Testis (tissue), 3 donors: ENCODE results near the gene SDHA. TPM values are rescaled to one million over a fixed set of nuclear protein-coding genes. Genes with fewer than 3 reads are reported as not detected.

ENCODE experiments used
- DNase-seq: peaks from one replicate; pipeline ENCODE4 v3.0.0-alpha.2; 2019
- H3K27ac ChIP-seq, 2 donors: fragments of 200-600 bp; sonication (generic); one replicate each; pipeline ENCODE4 v1.5.1; 2019
- H3K27me3 ChIP-seq: fragments of 200-600 bp; sonication (generic); one replicate; pipeline ENCODE4 v1.5.1; 2019
- H3K36me3 ChIP-seq: fragments of 200-600 bp; sonication (generic); one replicate; pipeline ENCODE4 v1.5.1; 2017; ENCODE audit warnings: low read depth; ENCODE audit errors: missing control alignments
- H3K4me1 ChIP-seq: fragments of 200-600 bp; sonication (generic); one replicate; pipeline ENCODE4 v1.5.1; 2019
- H3K4me3 ChIP-seq, 2 donors: fragments of 200-600 bp; sonication (generic); one replicate each; pipeline ENCODE4 v1.5.1; 2017 to 2019
- H3K9me3 ChIP-seq: fragments of 200-600 bp; sonication (generic); one replicate; pipeline ENCODE4 v1.5.1; 2017
- CTCF ChIP-seq, 3 experiments: fragments of 450-650 bp in 2 of 3; fragments of 200-600 bp in 1 of 3; sonication (generic) in 1 of 3; IDR thresholded peaks; one replicate each; pipeline ENCODE4 v1.5.1; 2016 to 2019; ENCODE audit warnings: antibody characterized with exemption in 3 of 3, mild to moderate bottlenecking in 2 of 3, moderate library complexity in 1 of 3
- POLR2A ChIP-seq: fragments of 450-650 bp; IDR thresholded peaks from one replicate; pipeline ENCODE4 v1.6.1; 2017; ENCODE audit warnings: antibody characterized with exemption, mild to moderate bottlenecking, moderate library complexity
- WGBS, 2 donors: methylation state at CpG; one replicate each; pipeline ENCODE4 v1.1.5; 2018; 5-methylcytosine and 5-hydroxymethylcytosine counted together
- intact Hi-C: fragments of 100-400 bp; cut with DNase I; formaldehyde crosslinking; loops from one replicate; pipeline ENCODE4 v1.15.1; 2023; ENCODE audit warnings: low total_unique reads
- polyA plus RNA-seq: library from polyadenylated mRNA; stranded (reverse); fragments of 350-450 nt; fragmentation: Illumina TruSeq; extraction: RNeasy Lipid Tissue Mini Kit (QIAGEN cat#74804); gene quantifications from one replicate; pipeline ENCODE4 v1.2.3, GENCODE V29; 2014; ENCODE audit warnings: low read depth, low replicate concordance; ENCODE audit not compliant: insufficient read depth
- total RNA-seq, 2 donors: library from RNA; depleted of rRNA; stranded (reverse); fragments of >200 nt; gene quantifications; one replicate each; pipeline ENCODE4 v1.2.3, GENCODE V29; 2016

The SDHA gene
- total and polyA plus RNA-seq, 3 donors from 2014 or later = 96.9 to 195 (median 107) TPM

DNA sequence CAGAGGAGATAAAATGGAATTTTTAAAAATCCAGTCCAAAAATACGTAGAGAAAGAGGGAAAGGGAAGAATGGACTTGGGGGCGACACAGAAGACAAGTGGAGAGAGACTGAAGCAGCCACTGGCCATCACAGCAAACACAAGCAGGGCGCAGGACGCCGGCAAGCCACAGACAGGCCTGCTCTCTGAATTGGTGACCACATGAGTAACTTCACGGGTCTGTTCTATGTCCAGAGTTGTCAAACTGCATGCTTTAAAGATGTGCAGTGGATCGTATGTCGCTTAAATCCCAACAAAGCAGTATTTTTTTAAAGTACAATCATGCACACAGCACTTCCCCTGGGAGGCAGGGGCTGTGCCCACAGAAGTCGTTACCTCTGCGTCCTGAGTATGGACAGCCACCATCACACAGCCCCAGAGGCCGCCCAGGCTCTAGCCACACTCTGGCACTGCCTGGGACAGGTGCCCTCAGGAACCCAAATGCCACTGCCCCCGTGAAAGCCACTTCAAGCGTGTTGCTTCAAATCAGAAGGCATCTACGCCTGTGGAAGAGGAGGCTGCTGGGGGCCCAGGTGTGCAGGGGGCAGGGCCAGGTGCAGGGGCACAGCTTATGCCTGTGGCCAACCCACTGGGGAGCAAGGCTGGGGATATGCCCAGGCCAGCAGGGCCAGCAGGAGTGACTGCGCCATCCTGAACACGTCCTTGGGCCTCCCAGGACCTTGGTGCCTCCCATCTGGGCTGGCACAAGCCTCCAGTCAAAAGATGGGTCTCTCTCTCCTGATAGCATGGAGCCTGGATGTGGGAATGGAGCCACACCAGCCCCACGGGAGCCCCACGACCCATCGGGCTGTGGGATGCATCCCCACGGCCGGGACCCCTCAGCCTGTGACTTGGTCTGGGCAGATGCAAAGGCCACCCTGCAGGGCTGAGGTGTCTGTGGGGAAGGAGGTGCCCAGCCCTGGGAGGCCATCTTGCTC is 32.7 kb upstream of the SDHA start:
- no peak for DNase-seq
- Histone ChIP-seq H3K27me3 (no peaks in the 10 kb centered on the region), H3K9me3 (no peaks in the 10 kb centered on the region), H3K36me3 (no peaks in the 10 kb centered on the region), H3K4me1 (no peaks in the 10 kb centered on the region), H3K27ac (no peak overlapping the region), H3K4me3 (no peak overlapping the region)
- intact Hi-C loops = no loop called here
- TF ChIP-seq CTCF (IDR thresholded peaks at IDR 0.05) = no peak
- TF ChIP-seq POLR2A = no peak
- 85 to 90% methylated on average over 13 to 21 of the region's 21 CpGs for WGBS, 2 donors

DNA sequence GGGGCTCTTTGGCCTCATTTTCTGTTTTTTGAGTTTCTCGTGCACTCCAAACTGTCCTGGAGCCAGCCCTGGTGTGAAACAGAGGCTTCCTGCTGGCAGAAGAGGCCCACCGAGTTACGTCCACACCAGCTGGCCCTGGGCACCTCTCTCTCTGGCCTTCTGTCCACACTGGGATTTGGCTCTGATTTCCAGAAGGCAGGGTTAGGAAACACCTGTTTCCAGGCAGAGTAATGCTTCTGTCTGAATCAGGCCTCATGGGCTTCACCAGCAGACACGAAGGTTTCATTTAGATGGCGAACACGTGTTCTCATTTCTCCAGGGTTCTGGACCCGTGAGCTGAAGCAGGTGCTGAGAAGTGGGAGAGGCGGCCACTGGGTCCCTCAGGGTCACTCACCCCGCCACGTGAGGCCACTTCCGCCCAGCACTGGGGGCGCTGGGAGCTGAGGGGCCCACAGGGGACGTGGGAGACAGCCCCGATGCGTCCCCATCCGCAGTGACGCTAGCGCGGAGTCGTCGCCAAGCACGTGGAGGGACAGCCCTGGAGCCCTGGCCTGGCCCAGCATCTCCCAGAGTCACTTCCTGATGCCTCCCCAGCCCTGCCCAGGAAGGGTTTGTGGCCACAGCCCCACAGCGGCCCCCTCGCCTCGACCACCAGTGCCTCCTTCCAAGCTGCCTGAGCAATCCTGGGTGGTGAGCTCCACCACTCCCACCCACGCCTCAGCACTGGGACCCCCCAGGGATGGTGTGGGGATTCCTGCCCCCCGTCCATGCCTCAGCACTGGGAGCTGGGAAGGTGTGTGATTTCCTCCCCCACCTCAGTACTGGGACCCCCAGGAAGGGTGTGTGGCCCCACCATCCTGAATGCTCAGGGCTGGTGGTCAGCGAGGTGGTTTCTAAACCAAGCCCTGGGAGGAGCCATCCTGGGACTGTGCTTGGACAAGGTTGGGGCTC is 31.8 kb upstream of the SDHA start:
- Histone ChIP-seq H3K27ac (no peak overlapping the region), H3K27me3 (no peaks in the 10 kb centered on the region), H3K4me3 (no peak overlapping the region), H3K4me1 (no peaks in the 10 kb centered on the region), H3K36me3 (no peaks in the 10 kb centered on the region), H3K9me3 (no peaks in the 10 kb centered on the region)
- WGBS, 2 donors = 90 to 93% methylated on average over 6 to 26 of the region's 28 CpGs
- intact Hi-C loops = no loop called here
- no peak for DNase-seq
- no peak for TF ChIP-seq CTCF (IDR thresholded peaks at IDR 0.05)
- no peak for TF ChIP-seq POLR2A

DNA sequence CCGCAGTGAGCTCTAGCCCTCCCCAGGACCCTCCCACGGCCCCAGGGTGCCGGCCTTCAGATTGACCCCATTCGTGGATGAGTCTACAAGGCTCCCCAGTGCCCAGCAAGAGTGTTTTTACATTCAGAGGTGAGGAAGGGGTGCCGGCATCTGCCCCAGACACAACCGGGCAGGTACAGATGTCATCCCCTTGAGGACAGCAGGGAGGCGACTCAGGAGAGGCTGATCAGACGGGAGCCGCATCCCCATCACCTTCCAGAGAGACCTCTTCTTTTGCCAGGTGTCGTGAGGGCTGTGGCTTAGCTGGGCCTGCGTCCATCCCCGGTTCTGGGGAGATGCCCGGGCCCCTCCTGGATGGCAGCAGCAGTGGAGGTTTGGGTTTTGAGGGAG is 31.1 kb upstream of the SDHA start:
- no peak for DNase-seq
- no peaks in the 10 kb centered on the region for H3K9me3 ChIP-seq
- 81% methylated on average over 13 of the region's 13 CpGs; no CpG with 5 or more reads in 1 of the 2 donors for WGBS, 2 donors
- no peaks in the 10 kb centered on the region for H3K36me3 ChIP-seq
- H3K4me1 ChIP-seq = no peaks in the 10 kb centered on the region
- H3K27ac ChIP-seq = no peak overlapping the region
- no peak overlapping the region for H3K4me3 ChIP-seq
- H3K27me3 ChIP-seq = no peaks in the 10 kb centered on the region
- TF ChIP-seq CTCF (IDR thresholded peaks at IDR 0.05) (no peak), POLR2A (no peak)
- intact Hi-C loops = no loop called here

DNA sequence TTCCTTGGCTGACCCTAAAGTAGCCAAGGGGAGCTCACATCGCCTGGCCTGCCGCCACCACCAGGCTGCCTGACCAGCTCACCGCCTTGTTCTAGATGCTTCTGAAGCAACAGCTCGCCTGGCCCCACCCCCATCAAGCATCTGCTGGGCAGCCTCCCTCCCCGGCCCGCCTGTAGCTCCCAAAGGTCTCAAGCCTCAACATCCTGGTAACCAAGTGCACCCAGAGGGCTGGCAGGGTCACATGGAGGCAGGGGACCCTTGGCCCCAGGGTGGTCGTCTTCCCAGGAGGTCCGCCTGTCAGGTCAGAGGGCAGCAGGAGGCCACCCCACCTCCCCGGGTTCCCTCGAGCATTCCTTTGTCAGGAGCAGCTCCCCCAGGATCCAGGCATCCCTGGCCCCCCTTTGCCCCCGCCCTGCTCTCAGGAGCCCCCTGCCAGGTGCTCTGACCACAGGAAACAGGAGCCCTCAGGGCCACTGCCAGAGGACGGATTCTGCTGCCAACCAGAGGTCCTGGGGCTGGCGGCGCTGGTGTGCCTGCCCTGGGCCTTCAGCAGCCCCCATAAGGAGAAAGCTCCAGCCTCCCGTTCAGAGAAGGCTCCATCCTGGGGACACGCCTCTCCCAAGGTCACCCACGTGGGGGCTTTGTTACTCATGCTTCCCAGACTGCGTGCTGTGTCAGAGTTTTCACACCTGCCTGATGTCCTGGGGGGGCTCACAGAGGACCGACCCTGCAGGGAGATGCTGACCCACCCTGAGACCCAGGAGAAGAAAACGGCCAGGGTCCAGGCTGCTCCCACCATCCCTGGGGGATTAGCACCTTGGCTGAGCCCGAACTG is 30.3 kb upstream of the SDHA start:
- TF ChIP-seq POLR2A = no peak
- TF ChIP-seq CTCF (IDR thresholded peaks at IDR 0.05) = no peak
- 42 to 64% methylated on average over 2 to 21 of the region's 21 CpGs for WGBS, 2 donors
- intact Hi-C loops = no loop called here
- H3K36me3 ChIP-seq = no peaks in the 10 kb centered on the region
- H3K4me3 ChIP-seq = no peak overlapping the region
- no peaks in the 10 kb centered on the region for H3K4me1 ChIP-seq
- no peaks in the 10 kb centered on the region for H3K27me3 ChIP-seq
- DNase-seq = no peak
- H3K9me3 ChIP-seq = no peaks in the 10 kb centered on the region
- no peak overlapping the region for H3K27ac ChIP-seq
